ENCODE data around the gene TMEM225.

TMEM225 gene

DNA sequence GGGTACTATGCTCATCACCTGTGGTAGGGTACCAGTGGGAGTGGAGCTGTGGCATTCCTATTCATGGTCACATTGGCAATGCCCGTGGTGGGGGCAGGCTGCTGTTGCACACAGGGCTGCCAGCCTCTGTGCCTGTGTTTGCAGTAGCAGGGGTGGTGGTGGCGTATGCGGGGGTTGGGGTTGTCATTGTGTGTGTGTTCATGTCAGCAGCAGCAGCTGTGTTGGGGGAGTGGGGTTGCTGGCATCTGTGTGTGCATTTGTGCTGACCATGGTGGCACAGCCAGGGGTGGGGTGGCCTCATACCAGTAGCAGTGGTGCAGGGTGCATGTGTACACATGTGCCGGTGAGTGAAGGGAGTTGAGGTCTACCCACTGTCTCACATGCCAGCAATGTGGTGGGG lies 34.4 kb downstream of the TMEM225 start:
- no peaks in the 10 kb centered on the region for H3K4me1 Mint-ChIP-seq
- DNase-seq (no peak), ATAC-seq (no peak)
- no peak overlapping the region for H3K27ac Mint-ChIP-seq
- peaks cover 6% of the 10 kb centered on the region for H3K9me3 Mint-ChIP-seq
- no peak overlapping the region for H3K4me3 Mint-ChIP-seq
- peaks cover 4% of the 10 kb centered on the region for H3K27me3 Mint-ChIP-seq
- H3K36me3 Mint-ChIP-seq (ENCODE audit: low read depth), result no peaks in the 10 kb centered on the region

GRCh38 chr11:123841174-123841573 lies 44.3 kb downstream of the TMEM225 start:
- Mint-ChIP-seq H3K27ac (peak overlapping the region; percentile 13), H3K27me3 (peaks cover 10% of the 10 kb centered on the region), H3K4me1 (no peaks in the 10 kb centered on the region), H3K36me3 (ENCODE audit: low read depth) (no peaks in the 10 kb centered on the region), H3K4me3 (no peak overlapping the region), H3K9me3 (no peaks in the 10 kb centered on the region)
- no peak for DNase-seq
- ATAC-seq, result peak; percentile 24

DNA sequence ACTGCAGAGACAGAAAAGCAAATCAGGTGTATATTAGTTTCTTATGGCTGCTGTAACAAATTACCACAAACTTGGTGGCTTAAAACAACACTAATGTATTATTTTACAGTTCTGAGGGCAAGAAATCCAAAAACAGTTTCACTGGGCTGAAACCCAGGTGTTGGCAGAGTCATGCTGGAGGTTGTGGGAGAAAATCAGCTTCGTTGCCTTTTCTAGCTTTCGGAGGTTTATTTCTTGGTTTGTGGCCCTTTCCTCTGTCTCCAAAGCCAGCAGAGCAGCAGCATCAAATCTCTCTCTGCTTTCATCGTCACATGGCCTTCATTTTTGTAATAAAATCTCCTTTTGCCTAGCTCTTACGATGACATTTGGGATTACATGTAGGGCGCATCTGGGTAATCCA lies 46.3 kb downstream of the TMEM225 start:
- Mint-ChIP-seq H3K4me1 (no peaks in the 10 kb centered on the region), H3K27ac (no peak overlapping the region), H3K4me3 (no peak overlapping the region), H3K27me3 (peaks cover 10% of the 10 kb centered on the region), H3K9me3 (no peaks in the 10 kb centered on the region), H3K36me3 (ENCODE audit: low read depth) (no peaks in the 10 kb centered on the region)
- ATAC-seq (no peak), DNase-seq (no peak)

DNA sequence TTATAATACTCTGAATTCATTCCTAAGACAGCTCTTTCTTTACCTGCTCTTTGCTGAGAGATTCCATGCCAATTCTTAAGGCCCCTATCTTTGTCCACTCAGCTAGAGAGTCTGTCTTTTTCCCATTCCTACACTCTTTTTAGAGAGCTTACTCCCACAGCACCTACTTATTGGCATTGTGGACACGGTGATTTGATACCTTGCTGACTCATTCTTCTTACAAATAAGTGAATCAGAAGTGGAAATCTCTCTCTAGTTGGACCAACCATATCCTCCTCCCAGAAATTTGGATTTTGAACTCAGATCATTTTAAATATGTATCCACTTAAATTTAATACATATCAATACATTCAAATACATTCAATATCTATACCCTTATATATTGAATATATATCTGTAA lies 46.8 kb downstream of the TMEM225 start:
- H3K27me3 Mint-ChIP-seq, result peaks cover 10% of the 10 kb centered on the region
- no peak overlapping the region for H3K27ac Mint-ChIP-seq
- no peaks in the 10 kb centered on the region for H3K36me3 Mint-ChIP-seq (ENCODE audit: low read depth)
- no peaks in the 10 kb centered on the region for H3K4me1 Mint-ChIP-seq
- H3K9me3 Mint-ChIP-seq, result no peaks in the 10 kb centered on the region
- no peak overlapping the region for H3K4me3 Mint-ChIP-seq
- no peak for ATAC-seq
- DNase-seq, result no peak

GRCh38 chr11:123838199-123838598 lies 47.3 kb downstream of the TMEM225 start:
- DNase-seq (no peak), ATAC-seq (no peak)
- Mint-ChIP-seq H3K4me1 (no peaks in the 10 kb centered on the region), H3K36me3 (ENCODE audit: low read depth) (no peaks in the 10 kb centered on the region), H3K9me3 (no peaks in the 10 kb centered on the region), H3K4me3 (no peak overlapping the region), H3K27me3 (peaks cover 10% of the 10 kb centered on the region), H3K27ac (no peak overlapping the region)

GRCh38 chr11:123833095-123833494 lies 52.4 kb downstream of the TMEM225 start:
- H3K4me3 Mint-ChIP-seq, result no peak overlapping the region
- no peaks in the 10 kb centered on the region for H3K4me1 Mint-ChIP-seq
- no peaks in the 10 kb centered on the region for H3K9me3 Mint-ChIP-seq
- H3K27me3 Mint-ChIP-seq, result peaks cover 5% of the 10 kb centered on the region
- no peak for DNase-seq
- ATAC-seq, result no peak
- no peaks in the 10 kb centered on the region for H3K36me3 Mint-ChIP-seq (ENCODE audit: low read depth)
- H3K27ac Mint-ChIP-seq, result no peak overlapping the region
